Stimulated activated memory B cell treated with anti-CD40 and anti-IgM and Interleukin-4, amounts not matched to agents 10 μg/mL and 1 μg/mL and 100 μg/mL, for 72 hours (primary cell): ENCODE data around the gene MTHFD2L.

Source experiments
- ATAC-seq: fragments of 150-1000 bp; cut with Tn5 transposase; 2 replicates; pipeline ENCODE4 v1.10.0; 2021
- H3K27ac Mint-ChIP-seq: one replicate; pipeline ENCODE4 v1.8.0; 2022; ENCODE audit warnings: mild to moderate bottlenecking, mixed read lengths
- H3K27me3 Mint-ChIP-seq: one replicate; pipeline ENCODE4 v1.8.0; 2022; ENCODE audit warnings: mixed read lengths
- H3K36me3 Mint-ChIP-seq: one replicate; pipeline ENCODE4 v1.8.0; 2022; ENCODE audit warnings: mixed read lengths
- H3K4me1 Mint-ChIP-seq: one replicate; pipeline ENCODE4 v1.8.0; 2022; ENCODE audit warnings: mixed read lengths
- H3K4me3 Mint-ChIP-seq: one replicate; pipeline ENCODE4 v1.8.0; 2022; ENCODE audit warnings: mild to moderate bottlenecking, moderate library complexity, mixed read lengths
- H3K9me3 Mint-ChIP-seq: one replicate; pipeline ENCODE4 v1.8.0; 2022; ENCODE audit warnings: mixed read lengths

MTHFD2L gene

DNA sequence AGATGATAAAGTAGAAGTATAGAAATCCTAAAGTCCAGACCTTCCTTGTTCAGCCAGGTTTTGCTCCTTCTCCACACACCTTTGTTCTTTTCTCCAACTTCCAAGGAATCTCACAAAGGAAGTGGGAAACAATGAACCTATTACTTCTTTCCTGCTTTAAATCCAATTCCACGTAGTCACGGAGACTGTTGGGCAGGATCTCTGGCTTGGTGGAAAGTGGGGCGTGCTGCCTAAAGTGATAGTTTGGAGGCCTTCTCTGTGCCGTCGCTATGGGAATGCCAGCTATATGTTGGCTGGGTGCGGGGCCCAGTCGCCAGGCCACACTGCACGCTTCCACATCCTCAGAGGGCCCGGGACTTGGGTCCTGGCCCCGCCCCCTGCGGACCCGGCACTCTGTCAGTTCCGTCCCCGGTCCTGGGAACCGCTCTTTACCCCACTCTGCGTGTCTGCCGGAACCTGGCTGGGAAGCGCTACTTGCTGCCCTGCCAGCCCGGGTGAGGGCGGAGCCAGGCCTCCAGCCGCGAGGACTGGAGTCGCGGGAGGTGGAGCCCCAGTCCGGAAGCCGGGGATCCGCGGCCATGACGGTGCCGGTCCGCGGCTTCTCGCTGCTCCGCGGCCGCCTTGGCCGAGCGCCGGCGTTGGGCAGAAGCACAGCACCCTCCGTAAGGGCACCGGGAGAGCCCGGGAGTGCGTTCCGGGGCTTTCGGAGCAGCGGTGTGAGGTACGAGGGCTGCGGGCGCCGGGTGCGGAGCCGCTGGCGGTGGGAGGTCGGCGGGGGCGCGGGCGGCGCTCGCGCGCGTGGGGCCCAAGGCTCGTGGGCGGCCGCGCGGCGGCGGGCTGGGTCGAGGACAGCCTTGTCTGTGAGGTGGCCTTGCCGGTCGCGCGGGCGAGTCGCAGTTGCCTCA lies at the start of gene MTHFD2L:
MTHFD2L (plus strand) TSS at position 558 of the 905 bp plus-strand sequence; CDS start at position 579, 21 bp downstream.
- no peaks in the 10 kb centered on the region for H3K9me3 Mint-ChIP-seq
- H3K27me3 Mint-ChIP-seq = no peaks in the 10 kb centered on the region
- H3K36me3 Mint-ChIP-seq = peaks cover 10% of the 10 kb centered on the region
- H3K4me3 Mint-ChIP-seq = peak within 1 kb of the TSS; percentile 84
- peaks cover 20% of the 10 kb centered on the region for H3K4me1 Mint-ChIP-seq
- H3K27ac Mint-ChIP-seq = peak within 1 kb of the TSS; percentile 74
- peak; percentile 99 for ATAC-seq

DNA sequence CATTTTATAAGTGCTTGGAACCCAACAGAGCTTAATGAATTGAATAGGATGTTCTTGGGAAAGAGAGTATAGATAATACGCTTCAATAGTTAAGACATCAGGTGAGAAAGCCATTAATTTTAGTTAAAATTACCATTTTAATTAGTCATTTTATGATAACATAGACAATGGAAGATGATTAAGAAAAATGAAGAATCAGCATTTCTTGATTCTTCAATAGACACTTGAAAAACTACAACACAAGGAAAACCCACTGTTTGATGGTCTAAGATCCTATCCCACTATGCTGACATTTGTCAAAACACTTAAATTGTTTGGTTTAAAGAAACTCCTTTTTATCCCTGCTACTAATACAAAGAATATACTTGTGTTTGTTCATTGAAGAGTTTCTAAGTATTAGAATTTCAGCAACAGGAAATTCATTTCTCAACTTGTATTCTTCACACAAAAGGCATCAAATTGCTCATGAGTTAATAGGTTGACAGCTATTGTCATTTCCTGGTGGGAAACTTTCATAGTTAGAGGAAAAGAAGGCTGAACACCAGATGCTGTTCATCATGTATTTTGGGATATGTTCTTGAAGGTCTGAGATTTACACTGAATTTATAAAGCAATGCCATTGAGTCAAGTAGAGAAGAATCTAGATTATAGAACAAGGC lies 49.3 kb upstream of the MTHFD2L start:
- peaks cover 15% of the 10 kb centered on the region for H3K27me3 Mint-ChIP-seq
- ATAC-seq = no peak
- H3K4me3 Mint-ChIP-seq = no peak overlapping the region
- no peaks in the 10 kb centered on the region for H3K36me3 Mint-ChIP-seq
- no peak overlapping the region for H3K27ac Mint-ChIP-seq
- no peaks in the 10 kb centered on the region for H3K4me1 Mint-ChIP-seq
- H3K9me3 Mint-ChIP-seq = no peaks in the 10 kb centered on the region

DNA sequence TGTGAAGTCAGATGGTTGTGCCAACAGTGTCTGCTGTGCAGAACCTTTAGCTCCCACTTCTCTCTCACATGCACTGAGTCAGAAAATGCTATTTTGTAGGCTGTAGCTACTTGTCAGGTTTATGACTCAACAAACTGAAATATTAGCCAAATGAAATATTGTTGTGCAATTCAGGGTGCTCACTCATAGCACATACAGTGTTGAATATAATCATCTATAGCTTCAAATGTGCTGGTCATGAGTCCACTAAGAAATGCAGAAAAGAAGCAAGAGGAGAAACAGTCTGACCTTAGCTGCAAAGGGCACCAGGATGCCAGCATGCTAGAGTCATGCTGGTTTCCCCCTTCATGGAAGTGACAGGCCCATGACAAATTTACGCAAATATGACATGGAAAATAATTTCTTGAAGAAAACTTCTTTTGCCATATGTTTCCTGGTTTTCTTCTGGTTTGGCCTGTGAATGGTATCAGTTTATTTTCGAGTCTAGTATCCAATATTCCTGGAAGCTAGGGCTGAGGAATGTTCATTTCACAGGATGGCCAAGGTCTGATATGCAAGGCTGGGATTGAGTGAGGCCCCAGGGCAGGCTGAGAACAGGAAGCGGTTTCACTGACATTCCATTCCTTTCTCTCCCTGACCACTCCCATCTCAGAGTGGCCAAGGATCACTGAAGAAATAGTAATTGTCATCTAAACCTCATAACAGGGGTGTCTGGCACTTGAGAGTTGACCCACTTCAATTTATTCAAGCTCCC lies 48.6 kb upstream of the MTHFD2L start:
- no peak overlapping the region for H3K27ac Mint-ChIP-seq

DNA sequence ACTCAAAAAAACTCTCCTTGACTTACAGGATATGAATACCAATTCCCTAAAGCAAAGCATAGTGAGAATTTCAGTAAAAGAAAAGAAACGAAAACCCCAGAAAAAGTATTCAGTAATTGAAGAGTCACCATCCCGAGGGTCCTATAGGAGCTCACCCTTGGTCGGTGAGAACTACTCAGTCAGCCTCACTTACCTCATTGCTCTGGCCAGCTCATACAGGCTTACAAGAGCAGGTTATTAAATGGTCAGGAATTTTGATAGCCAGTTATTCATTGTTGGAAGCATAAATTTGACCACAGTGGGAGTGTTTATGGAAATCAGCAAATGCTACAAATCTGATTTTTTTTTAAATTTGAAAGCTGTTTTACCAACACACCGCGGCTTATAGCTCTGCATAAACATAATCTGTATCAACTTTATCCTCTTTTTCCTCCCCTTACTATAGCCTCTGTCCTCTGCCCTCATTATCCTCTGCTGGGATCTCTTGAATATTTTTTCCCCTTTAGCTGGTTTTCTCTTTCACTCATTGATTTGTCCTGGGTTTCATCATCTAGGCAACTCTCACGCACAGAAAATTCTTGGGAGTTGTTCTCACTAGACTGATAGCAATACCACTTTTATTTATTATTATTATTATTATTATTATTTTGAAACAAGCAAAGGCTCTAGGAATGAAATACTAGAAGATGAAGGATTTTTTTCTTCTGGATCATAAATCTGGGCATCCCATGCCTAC lies 47.9 kb upstream of the MTHFD2L start:
- Mint-ChIP-seq H3K36me3 (no peaks in the 10 kb centered on the region), H3K4me3 (no peak overlapping the region), H3K4me1 (no peaks in the 10 kb centered on the region), H3K27me3 (peaks cover 15% of the 10 kb centered on the region), H3K27ac (no peak overlapping the region), H3K9me3 (no peaks in the 10 kb centered on the region)
- peak; percentile 32 for ATAC-seq

More for the DNA sequence above, 48.6 kb upstream of the MTHFD2L start:
- H3K27me3 Mint-ChIP-seq = peaks cover 15% of the 10 kb centered on the region
- no peaks in the 10 kb centered on the region for H3K9me3 Mint-ChIP-seq
- H3K36me3 Mint-ChIP-seq = no peaks in the 10 kb centered on the region
- no peaks in the 10 kb centered on the region for H3K4me1 Mint-ChIP-seq
- ATAC-seq = peak; percentile 14
- no peak overlapping the region for H3K4me3 Mint-ChIP-seq

DNA sequence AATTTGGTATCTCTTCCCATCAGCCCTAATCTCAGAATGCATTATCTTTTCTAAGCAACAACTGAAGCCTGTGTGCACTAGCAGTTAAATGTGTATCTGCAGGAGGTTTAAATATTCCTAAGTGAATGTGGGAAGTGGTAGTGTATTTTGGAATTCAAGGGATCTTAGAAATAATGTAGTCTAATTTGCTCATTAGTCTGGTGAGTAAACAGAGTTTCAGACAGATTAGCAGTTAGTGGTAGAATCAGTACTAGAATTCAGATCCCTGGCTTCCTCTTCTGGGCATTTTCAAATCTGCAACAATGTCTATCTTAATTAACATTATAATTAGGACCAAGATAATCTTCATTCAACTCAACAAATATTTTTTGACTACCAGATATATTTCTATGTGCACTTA lies 47.2 kb upstream of the MTHFD2L start:
- Mint-ChIP-seq H3K4me1 (no peaks in the 10 kb centered on the region), H3K27me3 (peaks cover 12% of the 10 kb centered on the region), H3K27ac (no peak overlapping the region), H3K4me3 (no peak overlapping the region), H3K36me3 (no peaks in the 10 kb centered on the region), H3K9me3 (no peaks in the 10 kb centered on the region)
- ATAC-seq = no peak

DNA sequence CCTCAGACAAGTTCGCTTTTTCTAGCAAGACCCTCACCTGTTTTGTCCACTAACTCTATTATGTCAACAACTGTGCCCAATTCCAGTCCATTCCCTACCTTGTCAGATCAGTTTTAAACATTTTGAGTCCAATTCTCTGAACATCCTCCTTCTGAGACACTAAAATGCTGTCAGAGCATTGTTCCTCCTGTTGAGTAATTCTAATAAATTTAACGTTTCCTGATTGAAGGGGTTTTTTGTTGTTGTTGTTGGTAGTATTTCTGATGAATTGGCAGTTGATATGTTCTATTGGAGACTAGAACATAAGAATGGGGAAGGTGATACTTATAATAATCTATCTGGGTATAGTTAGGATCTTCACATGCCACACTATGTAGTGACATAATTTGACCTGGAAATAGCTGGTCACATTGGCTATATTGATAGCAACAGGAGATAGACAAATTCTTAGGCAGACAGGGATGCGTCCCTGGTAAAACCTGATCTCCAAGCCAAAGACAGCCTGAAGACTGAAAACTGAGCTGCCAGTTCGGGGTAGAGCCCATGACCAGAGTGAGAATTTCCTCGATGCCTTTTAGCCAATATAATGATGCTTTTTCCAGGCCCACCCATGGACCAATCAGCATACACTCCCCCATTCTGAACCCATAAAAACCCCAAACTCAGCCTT lies 46.5 kb upstream of the MTHFD2L start:
- Mint-ChIP-seq H3K4me1 (no peaks in the 10 kb centered on the region), H3K27ac (no peak overlapping the region), H3K9me3 (no peaks in the 10 kb centered on the region), H3K4me3 (no peak overlapping the region), H3K27me3 (peaks cover 4% of the 10 kb centered on the region), H3K36me3 (no peaks in the 10 kb centered on the region)
- no peak for ATAC-seq

DNA sequence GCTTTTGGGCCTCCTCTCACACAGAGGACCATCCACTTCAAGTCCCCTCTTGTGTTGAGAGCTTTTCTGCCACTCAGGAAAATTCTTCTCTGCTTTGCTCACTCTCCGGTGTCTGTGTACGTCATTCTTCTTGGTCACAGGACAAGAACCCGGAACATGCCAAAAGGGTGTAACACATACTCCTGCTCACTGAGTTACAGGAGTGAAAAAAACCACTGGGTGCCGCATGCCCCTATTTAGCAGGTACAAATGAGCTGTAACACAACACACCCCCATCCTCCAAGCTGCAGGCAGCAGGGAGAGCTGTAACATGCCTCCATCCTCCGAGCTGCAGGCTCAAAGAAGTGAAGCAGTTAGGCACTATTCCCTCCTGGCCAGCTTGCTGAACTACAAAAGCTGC lies 45.9 kb upstream of the MTHFD2L start:
- H3K36me3 Mint-ChIP-seq = no peaks in the 10 kb centered on the region
- H3K4me3 Mint-ChIP-seq = no peak overlapping the region
- H3K4me1 Mint-ChIP-seq = no peaks in the 10 kb centered on the region
- H3K27me3 Mint-ChIP-seq = no peaks in the 10 kb centered on the region
- H3K9me3 Mint-ChIP-seq = no peaks in the 10 kb centered on the region
- ATAC-seq = no peak
- H3K27ac Mint-ChIP-seq = no peak overlapping the region

DNA sequence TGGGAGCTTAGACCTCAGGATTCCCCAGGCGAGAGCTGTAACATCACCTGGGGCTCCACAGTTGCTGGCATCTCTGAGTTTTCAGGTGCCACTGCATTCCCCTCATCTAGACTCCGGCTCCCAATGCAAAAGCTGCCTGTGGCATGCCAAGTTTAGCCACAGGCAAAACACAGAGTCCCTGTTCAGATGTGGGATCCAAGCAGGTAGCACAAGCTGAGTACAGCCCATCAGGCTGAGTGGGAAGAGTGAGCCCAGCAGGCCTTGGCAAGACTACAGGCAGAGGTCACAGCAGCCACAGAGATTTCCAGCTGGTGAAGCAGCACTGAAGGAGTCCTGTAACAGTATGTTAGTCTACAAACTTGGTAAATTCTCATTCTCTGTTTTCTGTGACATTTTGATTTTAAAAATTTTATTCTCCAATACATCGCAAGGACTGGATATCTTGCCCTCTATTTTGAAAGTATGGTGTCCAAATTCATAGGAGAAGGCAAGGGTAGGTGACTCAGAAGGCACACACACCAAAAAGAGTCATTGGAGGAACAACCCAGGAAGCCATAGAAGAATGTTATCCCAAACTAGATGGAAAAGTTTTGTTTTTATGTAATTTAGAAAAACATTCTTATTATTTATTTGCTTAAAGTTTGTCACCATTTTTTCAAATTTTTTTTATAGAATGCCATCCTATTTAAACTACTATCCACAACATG lies 45.4 kb upstream of the MTHFD2L start:
- Mint-ChIP-seq H3K27ac (no peak overlapping the region), H3K4me1 (no peaks in the 10 kb centered on the region), H3K36me3 (no peaks in the 10 kb centered on the region), H3K4me3 (no peak overlapping the region), H3K27me3 (no peaks in the 10 kb centered on the region), H3K9me3 (no peaks in the 10 kb centered on the region)
- no peak for ATAC-seq

DNA sequence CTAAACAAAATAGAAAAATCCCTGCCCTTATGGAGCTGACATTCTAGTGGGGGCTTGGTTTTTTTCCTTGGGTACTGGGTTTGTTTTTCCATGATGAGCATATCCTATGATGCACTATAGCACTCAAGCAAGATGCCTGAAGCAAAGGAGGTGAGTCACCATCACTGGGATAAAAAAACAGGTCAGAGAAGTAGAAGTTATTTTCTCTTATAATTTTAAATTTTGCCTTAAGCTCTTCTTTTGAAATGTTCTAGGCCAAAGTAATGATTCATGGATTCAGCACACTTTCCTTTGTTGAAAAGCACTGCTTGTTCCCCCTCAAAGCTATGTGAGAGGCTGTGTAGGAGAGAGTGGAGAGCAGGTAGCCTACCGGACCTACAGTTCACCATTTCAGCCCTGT lies 43.7 kb upstream of the MTHFD2L start:
- no peak overlapping the region for H3K27ac Mint-ChIP-seq
- no peaks in the 10 kb centered on the region for H3K9me3 Mint-ChIP-seq
- H3K4me3 Mint-ChIP-seq = no peak overlapping the region
- H3K4me1 Mint-ChIP-seq = no peaks in the 10 kb centered on the region
- H3K27me3 Mint-ChIP-seq = no peaks in the 10 kb centered on the region
- H3K36me3 Mint-ChIP-seq = no peaks in the 10 kb centered on the region
- no peak for ATAC-seq

DNA sequence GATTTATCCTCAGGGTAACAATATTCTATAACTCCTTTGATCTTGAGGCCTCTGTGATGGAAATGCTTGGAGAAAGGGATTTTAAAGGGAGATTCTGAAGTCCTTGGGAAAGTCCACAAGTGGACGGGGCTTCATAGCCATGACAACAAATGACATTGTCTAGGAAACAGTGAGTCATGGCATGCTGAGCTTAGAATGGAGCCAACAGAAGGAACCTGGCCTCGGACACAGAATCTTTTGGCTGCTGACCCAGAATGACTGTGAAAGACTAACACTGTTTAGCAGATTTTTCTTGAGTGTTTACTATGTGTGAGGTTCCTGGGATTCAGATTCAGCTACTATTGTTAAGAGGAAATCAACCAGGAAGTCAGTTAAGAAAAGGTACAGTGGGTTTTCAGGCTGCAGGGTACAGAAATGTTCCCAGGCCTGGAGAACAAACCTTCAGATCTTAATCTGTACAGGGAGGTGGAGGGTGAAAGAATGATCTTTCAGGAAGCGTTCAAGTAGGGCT lies 40.8 kb upstream of the MTHFD2L start:
- no peaks in the 10 kb centered on the region for H3K36me3 Mint-ChIP-seq
- no peak overlapping the region for H3K4me3 Mint-ChIP-seq
- H3K4me1 Mint-ChIP-seq = no peaks in the 10 kb centered on the region
- no peak overlapping the region for H3K27ac Mint-ChIP-seq
- peaks cover 3% of the 10 kb centered on the region for H3K9me3 Mint-ChIP-seq
- no peak for ATAC-seq
- no peaks in the 10 kb centered on the region for H3K27me3 Mint-ChIP-seq

DNA sequence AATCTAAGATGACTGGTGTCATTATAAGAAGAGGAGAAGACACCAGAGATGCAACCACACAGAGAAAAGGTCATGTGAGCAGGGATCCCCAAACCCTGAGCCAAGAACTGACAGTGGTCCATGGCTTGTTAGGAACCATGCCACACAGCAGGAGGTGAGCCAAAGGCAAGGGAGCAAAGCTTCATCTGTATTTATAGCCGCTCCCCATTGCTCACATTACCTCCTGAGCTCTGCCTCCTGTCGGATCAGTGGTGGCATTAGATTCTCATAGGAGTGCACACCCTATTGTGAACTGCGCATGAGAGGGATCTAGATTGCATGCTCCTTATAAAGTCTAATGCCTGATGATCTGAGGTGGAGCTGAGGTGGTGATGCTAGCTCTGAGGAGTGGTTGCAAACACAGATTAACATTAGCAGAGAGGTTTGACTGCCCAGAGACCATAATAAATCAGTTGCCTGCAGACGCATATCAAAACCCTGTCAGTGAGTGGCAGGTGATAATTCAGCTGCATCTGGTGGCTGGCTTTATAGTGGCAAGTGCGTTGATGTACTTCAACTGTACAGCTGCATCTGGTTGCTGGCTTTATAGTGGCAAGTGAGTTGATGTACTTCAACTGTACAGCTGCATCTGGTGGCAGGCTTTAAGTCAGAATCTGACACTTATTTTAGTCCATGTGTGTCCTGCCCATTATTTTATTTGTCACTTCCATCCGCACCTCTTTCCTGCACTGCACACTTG lies 39.1 kb upstream of the MTHFD2L start:
- no peak for ATAC-seq
- H3K4me3 Mint-ChIP-seq = no peak overlapping the region
- no peaks in the 10 kb centered on the region for H3K27me3 Mint-ChIP-seq
- no peaks in the 10 kb centered on the region for H3K4me1 Mint-ChIP-seq
- H3K9me3 Mint-ChIP-seq = peaks cover 6% of the 10 kb centered on the region
- H3K36me3 Mint-ChIP-seq = no peaks in the 10 kb centered on the region
- H3K27ac Mint-ChIP-seq = no peak overlapping the region

DNA sequence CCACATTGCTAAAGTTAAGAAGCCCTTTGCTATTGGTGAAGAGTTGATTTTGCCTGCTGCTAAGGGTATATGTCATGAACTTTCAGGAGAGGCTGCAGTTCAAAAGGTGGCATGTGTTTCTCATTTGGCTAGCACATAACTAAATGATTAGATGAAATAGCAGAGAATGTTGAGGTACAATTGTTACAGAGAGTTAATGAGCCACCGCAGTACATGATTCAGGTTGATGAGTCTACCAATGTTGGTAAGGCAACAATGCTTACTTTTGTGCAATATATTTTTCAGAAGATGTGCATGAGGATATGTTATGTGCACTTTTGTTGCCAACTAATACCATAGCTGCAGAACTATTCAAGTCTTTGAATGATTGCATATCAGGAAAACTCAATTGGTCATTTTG lies 37.8 kb upstream of the MTHFD2L start:
- Mint-ChIP-seq H3K4me3 (no peak overlapping the region), H3K27me3 (no peaks in the 10 kb centered on the region), H3K4me1 (no peaks in the 10 kb centered on the region), H3K36me3 (no peaks in the 10 kb centered on the region), H3K9me3 (peaks cover 6% of the 10 kb centered on the region), H3K27ac (no peak overlapping the region)
- ATAC-seq = no peak
